GM18868 (cell line): ENCODE measurements around the gene ICE2.

ENCODE experiments used
- ATAC-seq: cut with Tn5 transposase; IDR thresholded peaks from one replicate; pipeline ENCODE4 v1.9.1; 2021; ENCODE audit warnings: mild to moderate bottlenecking, moderate library complexity; ENCODE audit not compliant: unreplicated experiment

The ICE2 gene

GRCh38 chr15:60478566-60479360 is at the start of gene ICE2:
Gene ICE2, minus strand, starts transcription at chr15:60479142. Its CDS starts 1,165 bp downstream, at chr15:60477977.
- peak; percentile 92 for ATAC-seq

GRCh38 chr15:60528530-60528929 is 49.6 kb upstream of the ICE2 start:
- no peak for ATAC-seq

GRCh38 chr15:60527456-60527855 is 48.5 kb upstream of the ICE2 start:
- no peak for ATAC-seq

- no peak for ATAC-seq
These were observed 47.2 kb upstream of the ICE2 start for GRCh38 chr15:60526127-60526616.

- ATAC-seq = no peak
These were observed 46.5 kb upstream of the ICE2 start for GRCh38 chr15:60525341-60526039.

- no peak for ATAC-seq
These were observed 44.1 kb upstream of the ICE2 start for GRCh38 chr15:60523056-60523455.

- ATAC-seq = peak; percentile 63
These were observed 42.0 kb upstream of the ICE2 start for GRCh38 chr15:60520825-60521368.

GRCh38 chr15:60520013-60520824 is 41.3 kb upstream of the ICE2 start:
- peak; percentile 51 for ATAC-seq

- ATAC-seq = no peak
These were observed 40.3 kb upstream of the ICE2 start for GRCh38 chr15:60519218-60519617.

- no peak for ATAC-seq
These were observed 39.6 kb upstream of the ICE2 start for GRCh38 chr15:60518511-60518910.

GRCh38 chr15:60514261-60514881 is 35.4 kb upstream of the ICE2 start:
- no peak for ATAC-seq

- no peak for ATAC-seq
These were observed 34.7 kb upstream of the ICE2 start for GRCh38 chr15:60513676-60514075.

- no peak for ATAC-seq
These were observed 34.0 kb upstream of the ICE2 start for GRCh38 chr15:60512937-60513336.

GRCh38 chr15:60511351-60512031 is 32.5 kb upstream of the ICE2 start:
- ATAC-seq = no peak

GRCh38 chr15:60510006-60510405 is 31.1 kb upstream of the ICE2 start:
- ATAC-seq = no peak

- no peak for ATAC-seq
These were observed 30.5 kb upstream of the ICE2 start for GRCh38 chr15:60509470-60509869.

- ATAC-seq = no peak
These were observed 29.5 kb upstream of the ICE2 start for GRCh38 chr15:60508442-60508841.

- ATAC-seq = peak; percentile 80
These were observed 28.9 kb upstream of the ICE2 start for GRCh38 chr15:60507596-60508424.

- no peak for ATAC-seq
These were observed 17.9 kb upstream of the ICE2 start for GRCh38 chr15:60496853-60497252.
